HG03039 (cell line): ENCODE data around the gene ZNF441.
"Not testable (repeated sequence)": the region's sequence is repeated elsewhere in the genome, so short reads cannot be mapped to it uniquely, and the experiment has no call there.

Experiments
- ATAC-seq: cut with Tn5 transposase; IDR thresholded peaks from one replicate; pipeline ENCODE4 v1.9.1; 2021; ENCODE audit warnings: mild to moderate bottlenecking, moderate library complexity; ENCODE audit not compliant: unreplicated experiment

Gene ZNF441

GRCh38 chr19:11766597-11767591, at the start of gene ZNF441:
TSS of gene ZNF441 (plus strand) at chr19:11767000. CDS start at chr19:11767194, 194 bp downstream.
- ATAC-seq, result peak; percentile 91

DNA sequence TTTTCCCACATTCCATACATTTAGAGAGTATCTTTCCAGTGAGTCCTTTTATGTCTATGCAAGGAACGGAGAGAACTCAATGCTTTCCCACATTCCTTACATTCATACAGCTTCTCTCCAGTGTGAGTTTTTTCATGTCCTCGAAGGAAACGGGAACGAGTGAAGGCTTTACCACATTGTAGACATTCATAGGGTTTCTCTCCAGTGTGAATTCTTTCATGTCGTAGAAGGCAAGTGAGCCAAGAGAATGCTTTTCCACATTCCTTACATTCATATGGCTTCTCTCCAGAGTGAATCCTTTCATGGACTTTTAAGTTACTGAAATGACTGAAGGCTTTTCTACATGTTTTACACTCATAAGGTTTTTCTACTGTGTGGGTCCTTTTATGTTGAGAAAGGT, 45.1 kb upstream of the ZNF441 start:
- no peak for ATAC-seq

- no peak for ATAC-seq
Observed at GRCh38 chr19:11722414-11722813, 44.4 kb upstream of the ZNF441 start.

GRCh38 chr19:11729586-11729985, 37.2 kb upstream of the ZNF441 start:
- ATAC-seq, result no peak

DNA sequence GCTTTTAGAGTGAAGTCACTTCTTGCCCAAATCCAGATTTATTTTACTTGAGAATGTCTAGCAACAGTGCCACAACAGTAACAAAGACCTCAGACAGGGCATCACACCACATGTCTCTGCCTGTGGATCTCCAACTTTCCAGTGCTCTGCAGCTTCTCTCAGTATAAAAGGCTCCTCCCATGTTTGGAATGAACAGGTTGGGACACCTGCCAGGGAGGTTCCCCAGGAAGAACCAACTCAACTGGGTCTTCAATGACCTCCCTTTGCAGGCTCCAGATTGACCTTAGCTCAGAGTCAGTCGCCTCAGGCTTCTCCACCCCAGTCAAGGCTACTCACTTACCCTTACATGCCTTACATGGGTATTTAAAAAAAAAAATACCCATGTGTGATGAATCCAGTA, 31.4 kb upstream of the ZNF441 start:
- no peak for ATAC-seq

DNA sequence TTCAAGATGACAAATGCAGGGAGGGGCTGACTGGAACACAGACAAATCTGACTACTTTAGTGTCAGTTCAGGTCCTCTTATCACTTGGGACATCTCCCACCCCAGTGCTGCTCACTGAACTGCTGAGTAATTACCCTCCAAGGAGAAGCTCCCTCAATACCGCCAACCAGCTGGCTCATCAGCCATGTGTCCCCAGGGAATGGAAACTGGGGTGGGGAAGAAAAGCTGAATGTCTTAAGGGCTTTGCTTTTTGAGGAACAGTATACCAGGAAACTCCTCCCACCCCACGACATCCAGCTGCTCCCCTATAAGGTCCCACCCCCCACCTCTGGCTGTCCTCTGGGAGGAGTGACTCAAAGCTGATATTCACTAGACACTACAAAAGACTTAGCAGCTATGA, 30.1 kb upstream of the ZNF441 start:
- no peak for ATAC-seq

DNA sequence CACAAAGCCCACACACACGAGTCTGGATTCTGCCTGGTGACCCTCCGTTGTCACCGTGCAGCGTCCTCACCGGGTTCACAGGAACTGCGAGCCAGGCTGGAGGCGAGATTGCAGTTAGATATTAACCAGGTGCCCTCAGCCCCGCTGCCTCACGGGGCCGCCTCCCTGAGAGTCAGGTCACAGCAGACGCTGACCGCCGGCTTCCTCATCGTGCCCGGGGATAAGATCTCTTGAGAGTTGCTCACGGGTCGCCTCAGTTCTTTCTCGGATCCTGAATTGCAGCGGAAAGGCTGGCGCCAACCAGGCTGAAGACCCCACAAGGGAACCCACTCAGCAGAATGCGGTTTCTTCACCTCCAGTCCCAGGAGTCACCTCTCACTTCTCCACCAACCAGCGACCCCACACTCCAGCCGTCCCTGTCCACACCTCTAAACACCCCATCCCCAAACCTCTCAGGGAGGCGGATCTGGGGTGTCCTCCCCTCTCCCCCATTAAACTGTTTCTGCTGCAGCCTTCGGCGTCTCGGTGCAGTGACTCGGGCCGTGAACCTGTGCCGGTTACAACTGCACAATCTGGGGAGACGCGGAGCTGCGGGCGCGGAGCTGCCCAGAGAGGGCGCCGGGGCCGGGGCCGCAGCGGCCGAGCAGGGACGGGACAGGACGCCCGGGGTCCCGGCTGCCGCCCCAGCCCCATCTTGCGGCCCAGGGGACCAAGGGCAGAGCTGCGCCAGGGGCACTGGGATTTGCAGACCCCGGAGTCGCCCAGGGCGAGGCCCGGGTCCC, 28.6 kb upstream of the ZNF441 start:
- peak; percentile 28 for ATAC-seq

GRCh38 chr19:11738746-11739620, 27.8 kb upstream of the ZNF441 start, which contains the start of gene ZNF823:
TSS of gene ZNF823 (minus strand) at chr19:11738946. CDS start at chr19:11738819, 127 bp downstream.
- ATAC-seq, result peak; percentile 87

GRCh38 chr19:11745869-11746268, 20.9 kb upstream of the ZNF441 start:
- no peak for ATAC-seq

GRCh38 chr19:11747277-11747676, 19.5 kb upstream of the ZNF441 start:
- ATAC-seq, result no peak

DNA sequence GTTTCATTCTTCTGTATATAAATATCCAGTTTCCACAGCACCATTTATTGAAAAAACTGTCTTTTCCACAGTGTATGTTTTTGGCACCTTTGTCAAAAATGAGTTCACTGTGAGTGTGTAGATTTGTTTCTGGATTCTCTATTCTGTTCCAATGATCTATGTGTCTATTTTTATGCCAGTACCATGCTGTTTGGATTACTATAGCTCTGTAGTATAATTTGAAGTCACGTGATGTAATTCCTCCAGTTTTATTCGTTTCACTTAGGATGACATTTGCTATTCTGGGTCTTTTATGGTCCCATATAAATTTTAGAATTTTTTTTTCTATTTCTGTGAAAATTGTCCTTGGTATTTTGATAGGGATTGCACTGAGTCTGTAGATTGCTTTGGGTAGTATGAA, 17.0 kb upstream of the ZNF441 start:
- no peak for ATAC-seq

GRCh38 chr19:11752244-11752736, 14.5 kb upstream of the ZNF441 start:
- ATAC-seq, result no peak

DNA sequence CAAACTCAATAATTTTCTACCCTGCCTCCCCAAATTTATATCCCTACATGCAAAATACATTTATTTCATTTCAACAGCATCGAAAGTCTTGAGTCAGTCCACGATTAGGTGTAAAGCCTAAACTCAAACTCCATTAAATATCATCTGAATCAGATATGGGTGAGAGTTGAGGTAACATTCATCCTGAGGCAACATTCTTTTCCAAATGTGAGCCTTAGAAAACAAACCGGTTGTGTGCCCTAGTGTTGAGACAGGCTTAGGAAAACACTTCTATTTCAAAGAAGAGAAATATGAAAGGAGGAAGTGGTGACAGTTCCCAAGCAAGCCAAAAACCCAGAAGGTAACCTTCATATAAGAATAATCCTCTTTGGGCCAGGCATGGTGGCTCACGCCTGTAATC, 12.1 kb upstream of the ZNF441 start:
- ATAC-seq, result no peak

DNA sequence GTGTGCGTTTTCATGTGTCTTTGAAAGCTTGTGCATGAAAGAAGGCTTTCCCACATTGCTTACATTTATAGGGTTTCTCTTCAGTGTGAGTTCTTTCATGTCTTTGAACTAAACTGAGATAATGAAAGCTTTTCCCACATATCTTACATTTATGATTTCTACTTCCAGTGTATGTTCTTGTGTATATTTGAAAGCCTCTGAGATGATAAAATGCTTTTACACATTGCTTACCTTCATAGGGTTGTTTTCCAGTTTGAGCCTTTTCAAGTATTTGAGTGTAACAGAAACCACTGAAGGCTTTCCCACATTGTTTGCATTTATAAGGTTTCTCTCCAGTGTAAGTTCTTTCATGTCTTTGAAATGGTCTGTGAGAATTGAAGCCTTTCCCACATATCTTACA, 9.8 kb upstream of the ZNF441 start:
- no peak for ATAC-seq

GRCh38 chr19:11759805-11760204, 7.0 kb upstream of the ZNF441 start:
- ATAC-seq, result no peak

DNA sequence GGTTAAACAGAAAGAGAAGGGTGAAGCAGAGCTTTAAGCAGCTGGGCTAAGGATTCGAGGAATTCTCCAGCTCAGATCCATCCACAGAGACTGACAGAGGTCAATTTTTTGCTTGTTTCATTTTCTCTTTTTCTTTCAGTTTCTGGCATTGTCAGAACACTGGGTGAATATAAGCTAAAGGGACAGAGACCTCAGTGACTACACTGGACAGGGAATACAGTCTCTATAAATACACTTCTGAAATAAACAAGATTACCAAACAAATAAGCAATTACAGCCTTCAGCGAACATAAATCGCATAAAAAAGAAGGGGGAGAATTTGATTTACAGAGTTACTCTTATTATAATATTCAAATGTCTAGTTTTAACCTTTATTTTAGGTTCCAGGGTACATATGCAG, 3.7 kb upstream of the ZNF441 start:
- no peak for ATAC-seq

DNA sequence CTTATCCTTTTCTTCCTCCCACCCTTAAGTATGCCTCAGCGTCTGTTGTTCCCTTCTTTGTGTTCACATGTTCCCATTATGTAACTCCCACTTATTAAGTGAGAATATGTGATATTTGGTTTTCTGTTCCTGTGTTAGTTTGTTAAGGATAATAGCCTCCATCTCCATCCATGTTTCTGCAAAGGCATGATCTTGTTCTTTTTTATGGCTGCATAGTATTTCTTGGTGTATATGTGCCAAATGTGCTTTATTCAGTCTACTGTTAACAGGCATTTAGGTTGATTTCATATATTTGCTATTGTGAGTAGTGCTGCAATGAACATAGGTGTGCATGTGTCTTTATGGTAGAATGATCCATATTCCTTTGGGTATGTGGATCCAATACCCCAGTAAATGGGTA, 3.2 kb upstream of the ZNF441 start:
- no peak for ATAC-seq

DNA sequence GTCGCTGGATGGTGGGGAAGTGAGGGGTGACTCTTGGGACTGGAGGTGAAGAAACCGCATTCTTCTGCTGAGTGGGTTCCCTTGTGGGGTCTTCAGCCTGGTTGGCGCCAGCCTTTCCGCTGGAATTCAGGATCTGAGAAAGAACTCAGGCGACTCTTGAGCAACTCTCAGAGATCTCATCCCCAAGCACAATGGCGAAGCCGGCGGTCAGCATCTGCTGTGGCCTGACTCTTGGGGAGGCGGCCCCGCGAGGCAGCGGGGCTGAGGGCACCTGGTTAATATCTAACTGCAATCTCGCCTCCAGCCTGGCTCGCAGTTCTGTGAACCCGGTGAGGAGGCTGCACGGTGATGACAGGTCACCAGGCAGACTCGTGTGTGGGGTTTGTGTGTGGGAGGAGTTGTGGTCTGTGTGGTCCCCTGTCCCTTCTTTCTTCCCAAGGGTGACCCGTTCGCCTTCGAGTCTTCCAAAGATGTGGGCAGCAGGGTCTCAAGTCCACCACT, 883 bp downstream of the ZNF441 start:
- ATAC-seq, result no peak

- ATAC-seq, result no peak
Observed at GRCh38 chr19:11769995-11770394, 3.2 kb downstream of the ZNF441 start.

DNA sequence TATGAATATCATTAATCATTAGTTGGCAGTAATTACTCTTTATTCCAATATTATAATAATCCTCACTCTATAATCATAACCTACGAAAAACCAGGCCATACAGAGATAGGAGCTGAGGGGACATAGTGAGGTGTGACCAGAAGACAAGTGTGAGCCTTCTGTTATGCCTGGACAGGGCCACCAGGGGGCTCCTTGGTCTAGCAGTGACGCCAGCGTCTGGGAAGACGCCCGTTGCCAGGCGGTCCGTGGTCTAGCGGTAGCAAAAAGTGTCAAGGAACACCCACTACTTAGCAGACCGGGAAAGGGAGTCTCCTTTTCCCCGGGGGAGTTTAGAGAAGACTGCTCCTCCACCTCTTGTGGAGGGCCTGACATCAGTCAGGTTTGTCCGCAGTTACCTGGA, 4.7 kb downstream of the ZNF441 start:
- not testable (repeated sequence) for ATAC-seq
